Bronchial epithelial cell (primary cell): ENCODE results near the gene TUSC2. TPM values are rescaled to one million over a fixed set of nuclear protein-coding genes. Genes with fewer than 3 reads are reported as not detected.

ENCODE experiments used
- DNase-seq: peaks from one replicate; pipeline ENCODE4 v3.0.0-alpha.2; 2010; ENCODE audit warnings: low read depth
- FAIRE-seq: peaks from 2 replicates; lab custom pipeline; 2011; peaks lifted over from hg19 to GRCh38; lab: Jason Lieb, UNC
- H3K27me3 ChIP-seq: 2 replicates; pipeline ENCODE4 v1.5.1; 2011; ENCODE audit warnings: low read length; ENCODE audit not compliant: control insufficient read depth, insufficient read depth
- H3K36me3 ChIP-seq: 2 replicates; pipeline ENCODE4 v1.5.1; 2011; ENCODE audit warnings: low read length; ENCODE audit not compliant: control insufficient read depth, insufficient read depth
- H3K4me3 ChIP-seq: 2 replicates; pipeline ENCODE4 v1.5.1; 2011; ENCODE audit warnings: mild to moderate bottlenecking, low read depth, low read length, control low read depth
- CTCF ChIP-seq: IDR thresholded peaks from 2 replicates; pipeline ENCODE4 v1.5.1; 2011; ENCODE audit warnings: mild to moderate bottlenecking, moderate library complexity, low read length, control low read depth, inconsistent platforms; ENCODE audit not compliant: insufficient read depth, severe bottlenecking
- total RNA-seq: library from RNA; depleted of rRNA; stranded (reverse); fragments of >200 nt; gene quantifications from 2 replicates; pipeline ENCODE4 v1.2.1, GENCODE V29; 2014

TUSC2 gene
- total RNA-seq, 1 donor from 2014 or later, result 21.9 TPM

GRCh38 chr3:50345586-50346234 lies 17.7 kb upstream of the TUSC2 start, which contains the start of gene ZMYND10:
TSS of gene ZMYND10 (minus strand) at chr3:50345732. CDS start at chr3:50345579, 153 bp downstream.
- H3K36me3 ChIP-seq, result peaks cover 14% of the 10 kb centered on the region
- no peaks in the 10 kb centered on the region for H3K27me3 ChIP-seq
- TF ChIP-seq CTCF, result no peak
- FAIRE-seq, result no peak
- peak; percentile 37 for DNase-seq
- peak within 1 kb of the TSS; percentile 28 for H3K4me3 ChIP-seq

GRCh38 chr3:50345008-50345407 lies 17.0 kb upstream of the TUSC2 start:
- Histone ChIP-seq H3K4me3 (peak overlapping the region; percentile 28), H3K27me3 (no peaks in the 10 kb centered on the region), H3K36me3 (peaks cover 14% of the 10 kb centered on the region)
- no peak for DNase-seq
- no peak for TF ChIP-seq CTCF
- FAIRE-seq, result no peak

GRCh38 chr3:50342813-50343633 lies 15.0 kb upstream of the TUSC2 start:
- FAIRE-seq (no peak), DNase-seq (no peak)
- no peak for TF ChIP-seq CTCF
- no peak overlapping the region for H3K4me3 ChIP-seq
- peaks cover 5% of the 10 kb centered on the region for H3K36me3 ChIP-seq
- no peaks in the 10 kb centered on the region for H3K27me3 ChIP-seq

GRCh38 chr3:50341996-50342650 lies 14.1 kb upstream of the TUSC2 start:
- Histone ChIP-seq H3K4me3 (no peak overlapping the region), H3K27me3 (no peaks in the 10 kb centered on the region), H3K36me3 (no peaks in the 10 kb centered on the region)
- DNase-seq (no peak), FAIRE-seq (no peak)
- TF ChIP-seq CTCF, result no peak

- H3K36me3 ChIP-seq, result no peaks in the 10 kb centered on the region
- no peaks in the 10 kb centered on the region for H3K27me3 ChIP-seq
- H3K4me3 ChIP-seq, result no peak overlapping the region
- DNase-seq (no peak), FAIRE-seq (no peak)
- TF ChIP-seq CTCF, result no peak
Observed at GRCh38 chr3:50341537-50341936, 13.5 kb upstream of the TUSC2 start.
